Naive thymus-derived CD8-positive, alpha-beta T cell (primary cell): ENCODE results near the gene ADAT3. TPM values are rescaled to one million over a fixed set of nuclear protein-coding genes. Genes with fewer than 3 reads are reported as not detected.

Source experiments
- ATAC-seq, 2 donors: fragments of 150-1000 bp; cut with Tn5 transposase in 1 of 2; sonication (Bioruptor Pico), chemical (Tn5 transposase) in 1 of 2; 1 replicate in 1 of 2; 2 replicates in 1 of 2; pipeline ENCODE4 v1.10.0; 2021; ENCODE audit warnings: mild to moderate bottlenecking in 2 of 2, moderate library complexity in 2 of 2
- POLR2A ChIA-PET: fragments of 350-600 bp; sonication (Branson Sonifier 250); formaldehyde crosslinking; loops from one replicate; lab custom pipeline; 2021; ENCODE audit warnings: antibody characterized with exemption; lab: Charles Lee
- DNase-seq, 10 donors: peaks; one replicate each; pipeline versions ENCODE4 v3.0.0 to v3.0.0-alpha.2; 2020 to 2022
- H3K27ac Mint-ChIP-seq, 10 donors: one replicate each; pipeline ENCODE4 v1.8.0; 2020 to 2022; ENCODE audit warnings: mild to moderate bottlenecking in 10 of 10, mixed read lengths in 10 of 10, moderate library complexity in 4 of 10, inconsistent platforms in 1 of 10
- H3K27me3 Mint-ChIP-seq, 5 donors: one replicate each; pipeline ENCODE4 v1.8.0; 2021 to 2022; ENCODE audit warnings: mixed read lengths in 5 of 5
- H3K36me3 Mint-ChIP-seq, 3 donors: one replicate each; pipeline ENCODE4 v1.8.0; 2020 to 2022; ENCODE audit warnings: mixed read lengths in 3 of 3, mild to moderate bottlenecking in 2 of 3, inconsistent platforms in 1 of 3
- H3K4me1 Mint-ChIP-seq, 4 donors: one replicate each; pipeline ENCODE4 v1.8.0; 2021 to 2022; ENCODE audit warnings: mixed read lengths in 4 of 4
- H3K4me3 Mint-ChIP-seq, 10 donors: one replicate each; pipeline ENCODE4 v1.8.0; 2020 to 2022; ENCODE audit warnings: mild to moderate bottlenecking in 10 of 10, mixed read lengths in 10 of 10, moderate library complexity in 6 of 10, inconsistent platforms in 1 of 10
- H3K9me3 Mint-ChIP-seq, 9 donors: one replicate each; pipeline ENCODE4 v1.8.0; 2020 to 2022; ENCODE audit warnings: mixed read lengths in 9 of 9, mild to moderate bottlenecking in 3 of 9, inconsistent platforms in 1 of 9, moderate library complexity in 1 of 9
- polyA plus RNA-seq, 3 donors: library from polyadenylated mRNA; unstranded; fragments of 300-500 nt; fragmentation: Illumina TruSeq; gene quantifications; one replicate each; pipeline ENCODE4 v1.2.3, GENCODE V29; 2021
- total RNA-seq, 8 experiments: library from RNA in 2 of 8; stranded (reverse) in 2 of 8; gene quantifications; one replicate each; pipeline ENCODE4 v1.2.3 and lab custom pipeline; 2021 to 2026

Gene ADAT3
- total and polyA plus RNA-seq, 5 experiments from 2014 or later: 1.9 to 4.5 (median 3.6) TPM

GRCh38 chr19:1936430-1936829 is 31.2 kb downstream of the ADAT3 start:
- H3K36me3 Mint-ChIP-seq: peaks cover 0 to 3% (median 0%) of the 10 kb centered on the region in 3 donors
- ATAC-seq: no peak
- H3K27me3 Mint-ChIP-seq: no peaks in the 10 kb centered on the region
- POLR2A ChIA-PET: interaction anchor here (0.8 to 2.0 kb wide), 3 partner anchors 32 to 72 kb away, joined by 3 to 4 read pairs (median 3); no protein-coding TSS in a partner anchor
- DNase-seq: no peak
- H3K4me3 Mint-ChIP-seq: no peak overlapping the region
- peaks cover 0 to 4% (median 0%) of the 10 kb centered on the region in 9 donors for H3K9me3 Mint-ChIP-seq
- H3K4me1 Mint-ChIP-seq: peaks cover 17 to 36% (median 23%) of the 10 kb centered on the region in 4 donors
- H3K27ac Mint-ChIP-seq: peak overlapping the region in 8 of 10 donors; percentile 20 to 92 (median 68)

DNA sequence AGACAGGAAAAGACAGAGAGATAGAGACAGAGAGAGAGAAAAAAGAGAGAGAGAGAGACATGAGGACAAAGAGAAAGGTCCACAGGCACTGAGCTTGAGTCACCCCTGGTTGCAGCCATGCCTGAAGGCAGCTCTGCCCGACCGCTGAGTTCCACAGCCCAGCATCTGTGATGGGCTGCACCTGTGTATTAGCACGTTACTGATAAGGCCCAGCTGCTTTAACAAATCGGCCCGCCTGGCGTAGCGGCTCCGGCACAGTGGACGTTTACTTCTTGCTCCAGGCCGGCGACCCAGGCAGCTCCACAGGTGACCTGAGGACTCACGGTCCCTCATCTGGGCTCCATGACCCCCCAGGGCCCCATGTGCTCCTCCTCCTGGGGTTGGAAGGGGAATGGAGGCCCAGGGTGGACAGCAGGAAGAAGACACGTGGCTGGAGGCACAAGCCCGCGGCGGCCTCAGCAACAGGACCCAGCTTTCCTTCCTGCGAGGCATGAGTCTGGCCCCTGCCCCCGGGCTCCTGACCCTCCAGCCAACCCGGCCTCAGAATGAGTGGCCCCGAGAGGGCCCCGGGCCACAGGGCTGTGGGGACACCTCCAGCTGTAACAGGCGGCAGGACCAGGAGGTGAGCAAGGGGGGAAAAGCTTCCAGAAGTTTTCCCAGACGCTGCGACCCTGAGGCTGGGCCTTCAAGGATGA is 31.9 kb downstream of the ADAT3 start:
- Mint-ChIP-seq H3K4me1 (peaks cover 17 to 33% (median 23%) of the 10 kb centered on the region in 4 donors), H3K27ac (peak overlapping the region in 8 of 10 donors; percentile 20 to 94 (median 82)), H3K4me3 (no peak overlapping the region), H3K9me3 (peaks cover 0 to 4% (median 0%) of the 10 kb centered on the region in 9 donors), H3K36me3 (peaks cover 0 to 3% (median 0%) of the 10 kb centered on the region in 3 donors), H3K27me3 (no peaks in the 10 kb centered on the region)
- DNase-seq (no peak), ATAC-seq (no peak)
- POLR2A ChIA-PET: interaction anchor here (0.8 to 2.0 kb wide), 3 partner anchors 33 to 72 kb away, joined by 3 to 4 read pairs (median 3); no protein-coding TSS in a partner anchor

- Mint-ChIP-seq H3K36me3 (peaks cover 0 to 3% (median 0%) of the 10 kb centered on the region in 3 donors), H3K4me1 (peaks cover 20 to 32% (median 28%) of the 10 kb centered on the region in 4 donors), H3K4me3 (peak overlapping the region in 2 of 10 donors; percentile 14 to 41), H3K27ac (peak overlapping the region in 9 of 10 donors; percentile 61 to 94 (median 76)), H3K9me3 (peaks cover 0 to 4% (median 0%) of the 10 kb centered on the region in 9 donors), H3K27me3 (no peaks in the 10 kb centered on the region)
- POLR2A ChIA-PET: interaction anchor here (2.0 kb wide), 1 partner anchor 73 kb away, joined by 4 read pairs; no protein-coding TSS in a partner anchor
- DNase-seq (no peak), ATAC-seq (no peak)
Observed at GRCh38 chr19:1938071-1938470, 32.9 kb downstream of the ADAT3 start.

GRCh38 chr19:1941146-1942077 is 36.2 kb downstream of the ADAT3 start, which contains the start of gene CSNK1G2:
Gene CSNK1G2, plus strand, starts transcription at chr19:1941172. Its CDS starts 28,601 bp downstream, at chr19:1969773.
- no peaks in the 10 kb centered on the region for H3K36me3 Mint-ChIP-seq
- H3K27ac Mint-ChIP-seq: peak within 1 kb of the TSS; percentile 94 to 100 (median 99)
- no peaks in the 10 kb centered on the region for H3K27me3 Mint-ChIP-seq
- DNase-seq: peak in 2 of 10 donors; percentile 23 to 38
- H3K9me3 Mint-ChIP-seq: no peaks in the 10 kb centered on the region
- peak; percentile 29 to 37 for ATAC-seq
- H3K4me1 Mint-ChIP-seq: peaks cover 20 to 45% (median 34%) of the 10 kb centered on the region in 4 donors
- POLR2A ChIA-PET: interaction anchor here (0.6 to 3.2 kb wide), 23 partner anchors 10 to 1143 kb away, joined by 3 to 26 read pairs (median 4); partner anchors contain the start of genes ABHD17A, CIRBP, GADD45B and IZUMO4
- H3K4me3 Mint-ChIP-seq: peak within 1 kb of the TSS; percentile 93 to 98 (median 97)

DNA sequence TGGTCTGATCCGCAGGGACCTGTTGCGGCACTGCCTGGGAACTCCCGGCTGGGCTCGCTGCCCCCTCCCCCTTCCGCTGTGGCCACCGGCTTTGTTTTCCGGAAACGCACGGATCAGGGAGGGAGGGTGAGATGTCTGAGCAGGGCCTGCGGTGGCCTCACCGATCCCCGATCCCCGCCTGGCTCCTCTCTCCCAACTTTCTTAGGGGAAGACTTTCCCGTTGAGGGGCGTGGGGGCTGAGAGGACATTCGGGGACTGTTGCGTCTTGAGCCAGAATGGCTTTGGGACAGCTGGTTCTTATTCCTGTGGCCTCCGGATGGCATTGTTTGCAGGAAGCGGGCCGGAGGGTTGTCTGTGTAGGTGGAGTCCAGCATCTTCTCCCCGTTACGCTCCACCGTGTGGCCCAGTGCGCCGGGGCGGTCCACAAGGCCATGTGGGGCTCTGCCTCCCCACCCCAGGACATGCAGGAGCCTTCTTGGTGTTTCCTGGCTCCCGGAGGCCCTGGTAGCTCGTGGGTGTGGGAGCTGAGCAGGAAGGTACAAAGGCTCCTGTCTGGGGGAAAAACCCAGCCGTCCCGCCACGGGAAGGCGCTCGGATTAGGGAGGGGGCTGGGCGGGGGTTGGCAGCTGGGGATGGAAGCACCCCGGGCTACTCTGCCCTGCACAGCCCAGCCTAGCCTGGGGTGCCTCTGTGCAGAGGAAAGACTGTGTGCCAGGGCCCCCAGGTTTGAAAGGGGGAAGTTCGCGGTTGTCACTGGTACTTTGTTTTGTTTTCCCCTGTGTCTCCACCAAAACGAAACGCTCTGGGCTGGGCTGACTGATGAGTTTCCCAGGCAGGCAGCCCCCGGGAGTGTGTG is 37.1 kb downstream of the ADAT3 start:
- H3K27me3 Mint-ChIP-seq: no peaks in the 10 kb centered on the region
- ATAC-seq: peak; percentile 64 to 70
- POLR2A ChIA-PET: interaction anchor here (0.6 to 3.2 kb wide), 31 partner anchors 11 to 1144 kb away, joined by 3 to 26 read pairs (median 4); partner anchors contain the start of genes ABHD17A, CIRBP, GADD45B and IZUMO4
- DNase-seq: peak; percentile 65 to 89 (median 84)
- no peaks in the 10 kb centered on the region for H3K36me3 Mint-ChIP-seq
- H3K4me3 Mint-ChIP-seq: peak overlapping the region; percentile 93 to 98 (median 97)
- no peaks in the 10 kb centered on the region for H3K9me3 Mint-ChIP-seq
- H3K4me1 Mint-ChIP-seq: peaks cover 16 to 52% (median 34%) of the 10 kb centered on the region in 4 donors
- peak overlapping the region; percentile 94 to 100 (median 98) for H3K27ac Mint-ChIP-seq

- POLR2A ChIA-PET: interaction anchor here (0.6 to 3.2 kb wide), 21 partner anchors 12 to 1145 kb away, joined by 3 to 26 read pairs (median 4); partner anchors contain the start of genes ABHD17A, IZUMO4 and MKNK2
- Mint-ChIP-seq H3K27me3 (no peaks in the 10 kb centered on the region), H3K4me3 (peak overlapping the region; percentile 93 to 98 (median 97)), H3K27ac (peak overlapping the region; percentile 94 to 100 (median 98)), H3K4me1 (peaks cover 16 to 48% (median 34%) of the 10 kb centered on the region in 4 donors), H3K9me3 (no peaks in the 10 kb centered on the region), H3K36me3 (no peaks in the 10 kb centered on the region)
- DNase-seq (no peak), ATAC-seq (no peak)
Observed at GRCh38 chr19:1942934-1943555, 37.8 kb downstream of the ADAT3 start.

DNA sequence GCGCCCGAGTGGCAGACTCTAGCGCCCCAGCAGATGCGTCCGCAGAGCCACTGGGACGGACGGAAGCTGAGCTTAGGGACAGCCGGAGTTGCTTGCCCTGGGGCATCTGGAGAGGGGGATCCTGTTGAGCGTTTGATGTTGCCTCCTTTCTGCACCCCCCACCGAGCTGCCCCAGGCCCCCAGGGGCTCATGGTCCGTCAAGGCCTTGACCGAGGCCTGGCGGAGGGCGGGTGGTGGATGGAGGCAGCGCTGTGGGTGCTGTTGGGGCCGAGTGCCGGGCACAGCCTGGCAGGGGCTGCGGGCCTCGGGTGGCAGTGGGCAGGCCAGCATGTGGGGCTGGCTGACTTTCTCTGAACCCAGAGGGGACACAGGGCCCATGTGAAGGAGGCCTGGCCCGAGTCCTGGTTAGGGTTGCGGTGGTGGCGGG is 38.5 kb downstream of the ADAT3 start:
- no peaks in the 10 kb centered on the region for H3K27me3 Mint-ChIP-seq
- POLR2A ChIA-PET: interaction anchor here (0.6 to 3.2 kb wide), 8 partner anchors 12 to 142 kb away, joined by 3 to 26 read pairs (median 6); partner anchors contain the start of gene MKNK2
- peak overlapping the region; percentile 94 to 100 (median 98) for H3K27ac Mint-ChIP-seq
- no peaks in the 10 kb centered on the region for H3K36me3 Mint-ChIP-seq
- H3K4me3 Mint-ChIP-seq: peak overlapping the region; percentile 93 to 98 (median 97)
- no peak for ATAC-seq
- peaks cover 16 to 51% (median 38%) of the 10 kb centered on the region in 4 donors for H3K4me1 Mint-ChIP-seq
- no peaks in the 10 kb centered on the region for H3K9me3 Mint-ChIP-seq
- DNase-seq: no peak

DNA sequence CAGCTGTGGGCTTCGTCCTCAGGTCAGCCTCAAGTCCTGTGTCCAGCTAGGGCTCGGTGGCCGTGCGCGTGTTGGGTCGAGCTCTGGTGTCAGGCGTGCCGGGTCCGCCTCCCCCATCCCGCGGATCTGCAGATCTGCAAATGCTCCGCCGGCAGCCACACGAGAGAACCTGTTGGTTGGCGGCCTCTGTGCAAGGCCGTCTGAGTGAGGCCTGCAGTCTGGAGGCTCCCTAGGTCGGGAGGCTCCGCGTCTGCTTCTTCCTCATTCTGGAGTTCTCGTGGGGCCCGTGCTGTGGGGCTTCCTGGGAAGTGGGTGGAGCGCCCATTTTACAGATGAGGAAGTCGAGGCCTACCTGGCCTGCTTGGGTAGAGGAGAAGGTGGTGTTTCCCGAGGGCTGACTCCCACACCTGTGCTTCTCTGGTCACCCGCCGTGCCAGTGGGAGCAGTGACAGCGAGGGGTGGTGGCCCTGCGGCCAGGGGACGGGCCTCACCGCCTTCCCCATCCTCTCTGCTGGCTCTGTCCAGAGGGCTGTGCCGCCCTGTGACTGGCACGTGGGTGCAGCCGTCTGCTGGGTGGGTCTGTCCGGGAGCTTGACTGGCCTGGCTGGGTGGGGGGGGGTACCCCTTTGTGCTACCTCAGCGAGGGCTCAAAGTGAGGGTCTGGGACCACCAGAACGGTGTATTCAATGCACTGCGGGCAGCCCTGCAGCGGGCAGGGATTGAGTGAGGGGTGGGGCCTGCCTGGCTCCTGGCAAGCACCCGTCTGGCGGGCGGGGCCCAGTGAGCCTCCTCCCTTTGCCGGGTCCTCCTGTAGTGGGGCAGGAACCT is 39.1 kb downstream of the ADAT3 start:
- peaks cover 18 to 57% (median 45%) of the 10 kb centered on the region in 4 donors for H3K4me1 Mint-ChIP-seq
- H3K4me3 Mint-ChIP-seq: peak overlapping the region; percentile 7 to 98 (median 79)
- no peaks in the 10 kb centered on the region for H3K9me3 Mint-ChIP-seq
- POLR2A ChIA-PET: interaction anchor here (0.8 to 3.2 kb wide), 4 partner anchors 13 to 141 kb away, joined by 3 to 26 read pairs (median 8); partner anchors contain the start of gene MKNK2
- ATAC-seq: no peak
- no peaks in the 10 kb centered on the region for H3K27me3 Mint-ChIP-seq
- peak overlapping the region in 8 of 10 donors; percentile 47 to 100 (median 90) for H3K27ac Mint-ChIP-seq
- no peak for DNase-seq
- H3K36me3 Mint-ChIP-seq: peaks cover 0 to 3% (median 0%) of the 10 kb centered on the region in 3 donors

DNA sequence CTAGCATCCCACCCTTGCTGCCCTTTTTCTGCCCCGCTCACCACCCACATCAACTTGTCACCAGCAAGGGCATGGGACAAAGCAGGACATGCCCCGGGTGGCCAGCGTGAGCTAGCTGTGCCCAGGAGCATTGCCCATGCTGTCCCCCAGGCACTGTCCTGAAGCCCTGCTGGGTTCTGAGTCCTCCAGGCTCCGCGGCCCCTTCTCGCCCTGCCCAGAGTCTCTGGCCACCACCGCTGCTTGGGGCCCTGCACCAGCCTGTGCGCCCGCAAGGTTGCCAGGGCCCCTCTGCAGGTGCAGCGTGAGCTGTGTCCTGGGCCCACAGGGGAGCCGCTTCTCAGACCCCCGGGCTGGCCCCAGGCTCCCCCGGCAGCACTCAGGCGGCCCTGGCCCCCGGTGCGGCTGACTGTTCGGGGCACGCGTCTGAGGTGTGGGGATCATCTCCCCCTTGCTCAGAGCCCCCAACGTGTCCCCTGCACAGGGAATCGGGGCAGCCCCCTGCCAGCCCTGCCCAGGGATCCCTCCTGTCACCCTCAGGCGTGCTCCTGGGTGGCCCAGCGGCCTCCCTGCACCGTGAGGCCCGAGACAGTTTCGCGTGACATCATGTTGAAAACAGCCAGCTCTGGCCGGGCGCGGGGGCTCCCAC is 39.8 kb downstream of the ADAT3 start:
- no peak for ATAC-seq
- Mint-ChIP-seq H3K4me1 (peaks cover 16 to 55% (median 43%) of the 10 kb centered on the region in 4 donors), H3K4me3 (peak overlapping the region in 6 of 10 donors; percentile 7 to 93 (median 46)), H3K27ac (peak overlapping the region in 4 of 10 donors; percentile 52 to 87 (median 82)), H3K36me3 (peaks cover 0 to 4% (median 0%) of the 10 kb centered on the region in 3 donors), H3K9me3 (no peaks in the 10 kb centered on the region), H3K27me3 (no peaks in the 10 kb centered on the region)
- no peak for DNase-seq
- POLR2A ChIA-PET: interaction anchor here (0.7 to 2.0 kb wide), 3 partner anchors 97 to 489 kb away, joined by 5 read pairs; no protein-coding TSS in a partner anchor
